ENCODE measurements around the gene PPIL4. TPM values are rescaled to one million over a fixed set of nuclear protein-coding genes. Genes with fewer than 3 reads are reported as not detected.

Gene PPIL4
- total and polyA plus RNA-seq, 4 experiments from 2014 or later: 10.0 to 35.7 (median 23.8) TPM

DNA sequence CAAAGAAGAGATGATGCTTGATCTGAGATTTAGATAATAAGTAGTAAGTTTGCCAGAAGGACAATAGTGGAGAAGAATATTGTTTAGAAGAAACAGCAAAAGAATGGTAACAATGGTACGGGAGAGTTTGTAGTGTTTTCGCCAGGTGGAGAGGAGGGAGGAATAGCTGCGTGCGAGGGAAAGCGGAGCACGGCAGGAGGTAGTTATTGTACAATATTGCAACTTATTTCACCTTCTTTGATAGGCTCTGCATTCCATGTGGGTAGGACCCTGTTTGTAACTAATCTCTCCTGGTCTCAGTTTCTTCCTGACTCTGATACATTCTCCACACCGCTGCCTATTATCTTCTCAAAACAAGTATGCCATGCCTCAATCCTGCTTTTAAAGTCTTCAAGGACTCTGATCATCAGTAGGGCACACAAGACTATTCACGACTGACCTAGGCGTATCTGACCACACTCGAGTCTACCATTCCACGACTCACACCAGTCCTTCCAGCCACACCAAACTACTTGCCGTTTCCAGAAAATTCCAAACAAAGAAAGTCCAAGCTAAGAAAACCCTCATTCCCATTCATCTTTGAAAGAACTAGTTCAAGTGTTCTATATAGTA, 1.1 kb downstream of the PPIL4 start:
- peaks cover 0 to 3% of the 10 kb centered on the region in 2 donors for H3K27me3 Mint-ChIP-seq
- Histone ChIP-seq H3K4me3 (ENCODE audit: low read length in 2 of 2) (peak overlapping the region; percentile 68 to 74), H3K4me1 (ENCODE audit: insufficient read depth, low read length) (peaks cover 32% of the 10 kb centered on the region), H3K36me3 (ENCODE audit: insufficient read depth, low read length) (peaks cover 3% of the 10 kb centered on the region), H3K27ac (ENCODE audit: low read depth, low read length) (peak overlapping the region; percentile 100), H3K9me3 (ENCODE audit: control insufficient read depth in 1 of 2, low read length in 2 of 2) (no peaks in the 10 kb centered on the region), H3K27me3 (ENCODE audit: insufficient read depth, low read length) (no peaks in the 10 kb centered on the region)
- ChIA-PET POLR2A (ENCODE audit: partially characterized antibody) (interaction anchor here (0.6 to 3.6 kb wide), 16 partner anchors 8 to 479 kb away, joined by 3 to 31 read pairs (median 5); partner anchors contain the start of genes GINM1, KATNA1, LATS1 and NUP43), CTCF (ENCODE audit: partially characterized antibody) (interaction anchor here (0.7 to 3.9 kb wide), 8 partner anchors 13 to 516 kb away, joined by 3 to 30 read pairs (median 4); partner anchors contain the start of genes GINM1 and ZC3H12D)
- peaks cover 27 to 53% (median 38%) of the 10 kb centered on the region in 4 donors for H3K4me1 Mint-ChIP-seq
- peaks cover 0 to 4% (median 0%) of the 10 kb centered on the region in 8 donors for H3K9me3 Mint-ChIP-seq
- DNase-seq: no peak
- intact Hi-C loops (cut with micrococcal nuclease): loop anchor here (1.0 to 10.0 kb wide), 6 partner anchors 47 to 463 kb away; partner anchors contain the start of genes LATS1, NUP43, PCMT1 and TAB2
- peak overlapping the region; percentile 98 to 100 (median 100) for H3K27ac Mint-ChIP-seq
- H3K4me3 Mint-ChIP-seq: peak overlapping the region; percentile 97 to 100 (median 98)
- H3K36me3 Mint-ChIP-seq: peaks cover 8 to 35% of the 10 kb centered on the region in 2 donors

- H3K27ac ChIP-seq (ENCODE audit: low read depth, low read length): no peak overlapping the region
Observed at GRCh38 chr6:149541139-149541538, 4.7 kb downstream of the PPIL4 start.

GRCh38 chr6:149534742-149535141, 11.1 kb downstream of the PPIL4 start:
- intact Hi-C loops (cut with micrococcal nuclease): no loop called here
- CTCF ChIA-PET (ENCODE audit: partially characterized antibody): interaction anchor here (1.0 kb wide), 1 partner anchor 17 kb away, joined by 3 read pairs; no protein-coding TSS in a partner anchor
- Mint-ChIP-seq H3K36me3 (peaks cover 50 to 71% of the 10 kb centered on the region in 2 donors), H3K27me3 (no peaks in the 10 kb centered on the region), H3K27ac (no peak overlapping the region), H3K9me3 (no peaks in the 10 kb centered on the region), H3K4me3 (no peak overlapping the region), H3K4me1 (peaks cover 0 to 7% (median 6%) of the 10 kb centered on the region in 4 donors)
- Histone ChIP-seq H3K27me3 (ENCODE audit: insufficient read depth, low read length) (no peaks in the 10 kb centered on the region), H3K4me1 (ENCODE audit: insufficient read depth, low read length) (no peaks in the 10 kb centered on the region), H3K9me3 (ENCODE audit: control insufficient read depth in 1 of 2, low read length in 2 of 2) (no peaks in the 10 kb centered on the region), H3K27ac (ENCODE audit: low read depth, low read length) (no peak overlapping the region), H3K36me3 (ENCODE audit: insufficient read depth, low read length) (peaks cover 60% of the 10 kb centered on the region), H3K4me3 (ENCODE audit: low read length in 2 of 2) (no peak overlapping the region)
- no peak for DNase-seq
- POLR2A ChIA-PET (ENCODE audit: partially characterized antibody): no interaction called here

More at GRCh38 chr6:149541139-149541538, 4.7 kb downstream of the PPIL4 start:
- Mint-ChIP-seq H3K4me3 (no peak overlapping the region), H3K4me1 (peaks cover 31 to 45% (median 38%) of the 10 kb centered on the region in 4 donors), H3K9me3 (no peaks in the 10 kb centered on the region), H3K27me3 (no peaks in the 10 kb centered on the region), H3K27ac (peak overlapping the region in 2 of 7 donors; percentile 22 to 51), H3K36me3 (peaks cover 30 to 55% of the 10 kb centered on the region in 2 donors)
- CTCF ChIA-PET (ENCODE audit: partially characterized antibody): no interaction called here
- POLR2A ChIA-PET (ENCODE audit: partially characterized antibody): no interaction called here
- Histone ChIP-seq H3K4me1 (ENCODE audit: insufficient read depth, low read length) (peaks cover 32% of the 10 kb centered on the region), H3K4me3 (ENCODE audit: low read length in 2 of 2) (no peak overlapping the region), H3K36me3 (ENCODE audit: insufficient read depth, low read length) (peaks cover 23% of the 10 kb centered on the region), H3K9me3 (ENCODE audit: control insufficient read depth in 1 of 2, low read length in 2 of 2) (no peaks in the 10 kb centered on the region), H3K27me3 (ENCODE audit: insufficient read depth, low read length) (no peaks in the 10 kb centered on the region)
- no peak for DNase-seq
- intact Hi-C loops (cut with micrococcal nuclease): loop anchor here (10.0 kb wide), 1 partner anchor 226 kb away; the partner anchor contains the start of gene TAB2

GRCh38 chr6:149529650-149530049, 16.2 kb downstream of the PPIL4 start:
- H3K4me3 Mint-ChIP-seq: no peak overlapping the region
- Histone ChIP-seq H3K4me3 (ENCODE audit: low read length in 2 of 2) (no peak overlapping the region), H3K36me3 (ENCODE audit: insufficient read depth, low read length) (peaks cover 67% of the 10 kb centered on the region), H3K4me1 (ENCODE audit: insufficient read depth, low read length) (no peaks in the 10 kb centered on the region), H3K9me3 (ENCODE audit: control insufficient read depth in 1 of 2, low read length in 2 of 2) (no peaks in the 10 kb centered on the region), H3K27me3 (ENCODE audit: insufficient read depth, low read length) (no peaks in the 10 kb centered on the region), H3K27ac (ENCODE audit: low read depth, low read length) (no peak overlapping the region)
- H3K4me1 Mint-ChIP-seq: peaks cover 5 to 8% (median 6%) of the 10 kb centered on the region in 4 donors
- intact Hi-C loops (cut with micrococcal nuclease): no loop called here
- ChIA-PET POLR2A (ENCODE audit: partially characterized antibody) (no interaction called here), CTCF (ENCODE audit: partially characterized antibody) (interaction anchor here (2.9 kb wide), 1 partner anchor 12 kb away, joined by 8 read pairs; no protein-coding TSS in a partner anchor)
- H3K27ac Mint-ChIP-seq: peak overlapping the region in 3 of 7 donors; percentile 11 to 59 (median 43)
- peaks cover 42 to 72% of the 10 kb centered on the region in 2 donors for H3K36me3 Mint-ChIP-seq
- H3K27me3 Mint-ChIP-seq: no peaks in the 10 kb centered on the region
- no peak for DNase-seq
- no peaks in the 10 kb centered on the region for H3K9me3 Mint-ChIP-seq

- Mint-ChIP-seq H3K9me3 (no peaks in the 10 kb centered on the region), H3K27ac (peak overlapping the region in 5 of 7 donors; percentile 19 to 94 (median 75)), H3K4me3 (no peak overlapping the region), H3K4me1 (peaks cover 12 to 40% (median 15%) of the 10 kb centered on the region in 4 donors), H3K27me3 (no peaks in the 10 kb centered on the region), H3K36me3 (peaks cover 27 to 57% of the 10 kb centered on the region in 2 donors)
- Histone ChIP-seq H3K4me3 (ENCODE audit: low read length in 2 of 2) (no peak overlapping the region), H3K27me3 (ENCODE audit: insufficient read depth, low read length) (no peaks in the 10 kb centered on the region), H3K4me1 (ENCODE audit: insufficient read depth, low read length) (peaks cover 11% of the 10 kb centered on the region), H3K36me3 (ENCODE audit: insufficient read depth, low read length) (peaks cover 15% of the 10 kb centered on the region), H3K9me3 (ENCODE audit: control insufficient read depth in 1 of 2, low read length in 2 of 2) (no peaks in the 10 kb centered on the region), H3K27ac (ENCODE audit: low read depth, low read length) (no peak overlapping the region)
- intact Hi-C loops (cut with micrococcal nuclease): loop anchor here (5.0 kb wide), 1 partner anchor 68 kb away; no protein-coding TSS in a partner anchor
- POLR2A ChIA-PET (ENCODE audit: partially characterized antibody): interaction anchor here (0.7 to 3.0 kb wide), 3 partner anchors 13 to 47 kb away, joined by 3 to 41 read pairs (median 4); no protein-coding TSS in a partner anchor
- CTCF ChIA-PET (ENCODE audit: partially characterized antibody): interaction anchor here (0.8 to 4.2 kb wide), 14 partner anchors 10 to 488 kb away, joined by 3 to 59 read pairs (median 8); partner anchors contain the start of gene PPIL4
- no peak for DNase-seq
Observed at GRCh38 chr6:149515494-149515893, 30.3 kb downstream of the PPIL4 start.

GRCh38 chr6:149513915-149514314, 31.9 kb downstream of the PPIL4 start:
- Histone ChIP-seq H3K4me1 (ENCODE audit: insufficient read depth, low read length) (peaks cover 18% of the 10 kb centered on the region), H3K27ac (ENCODE audit: low read depth, low read length) (no peak overlapping the region), H3K9me3 (ENCODE audit: control insufficient read depth in 1 of 2, low read length in 2 of 2) (no peaks in the 10 kb centered on the region), H3K4me3 (ENCODE audit: low read length in 2 of 2) (no peak overlapping the region), H3K36me3 (ENCODE audit: insufficient read depth, low read length) (peaks cover 4% of the 10 kb centered on the region), H3K27me3 (ENCODE audit: insufficient read depth, low read length) (no peaks in the 10 kb centered on the region)
- Mint-ChIP-seq H3K4me1 (peaks cover 16 to 45% (median 17%) of the 10 kb centered on the region in 4 donors), H3K27me3 (no peaks in the 10 kb centered on the region), H3K4me3 (no peak overlapping the region), H3K27ac (peak overlapping the region in 5 of 7 donors; percentile 36 to 85 (median 36)), H3K9me3 (no peaks in the 10 kb centered on the region), H3K36me3 (peaks cover 27 to 58% of the 10 kb centered on the region in 2 donors)
- no peak for DNase-seq
- intact Hi-C loops (cut with micrococcal nuclease): no loop called here
- ChIA-PET POLR2A (ENCODE audit: partially characterized antibody) (interaction anchor here (0.5 to 2.4 kb wide), 4 partner anchors 18 to 82 kb away, joined by 3 to 11 read pairs (median 4); no protein-coding TSS in a partner anchor), CTCF (ENCODE audit: partially characterized antibody) (interaction anchor here (1.1 to 2.4 kb wide), 6 partner anchors 9 to 485 kb away, joined by 3 to 8 read pairs (median 4); no protein-coding TSS in a partner anchor)

Data from CD4-positive, alpha-beta memory T cell (primary cell).